HG03064 (cell line): ENCODE measurements around the gene MCF2L.

Experiments used
- ATAC-seq: cut with Tn5 transposase; IDR thresholded peaks from one replicate; pipeline ENCODE4 v1.9.1; 2021; ENCODE audit warnings: low read depth; ENCODE audit not compliant: unreplicated experiment

Gene MCF2L

DNA sequence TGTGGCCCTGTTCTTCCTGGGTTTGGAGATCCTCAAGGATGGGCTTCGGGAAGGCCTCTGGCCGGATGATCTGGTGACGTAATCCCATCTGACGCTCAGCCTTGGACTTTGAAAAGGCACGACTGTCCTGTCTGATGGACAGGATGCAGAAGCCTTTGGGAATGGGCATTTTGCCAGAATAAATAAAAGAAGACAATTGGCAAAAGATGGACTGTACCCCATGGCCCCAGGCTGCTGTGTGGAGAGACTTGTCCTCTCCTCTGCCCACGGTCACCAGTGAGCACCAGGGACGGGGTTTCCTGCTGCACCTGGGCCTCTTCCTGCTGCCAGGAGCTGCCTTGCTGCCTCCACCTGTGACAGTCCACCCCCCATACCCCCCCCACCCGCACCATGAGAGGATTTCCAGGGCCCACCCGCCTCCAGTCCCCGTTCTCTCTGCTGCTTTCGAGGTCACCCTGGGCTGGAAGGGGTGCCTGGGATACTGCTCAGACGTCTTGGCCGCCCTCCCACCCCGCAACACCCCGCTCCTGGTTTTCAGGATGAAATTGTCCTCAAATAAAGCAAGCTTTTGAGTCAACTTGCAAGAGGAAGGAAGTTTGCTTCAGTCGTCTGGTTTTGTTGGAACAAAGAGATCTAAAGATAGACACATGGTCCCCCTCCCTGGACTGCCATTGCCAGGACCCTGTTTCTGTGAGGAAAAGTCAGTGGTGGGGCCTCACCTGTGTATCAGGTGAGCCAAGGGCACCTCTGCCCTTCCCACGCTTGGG lies 40.9 kb downstream of the MCF2L start:
- no peak for ATAC-seq

DNA sequence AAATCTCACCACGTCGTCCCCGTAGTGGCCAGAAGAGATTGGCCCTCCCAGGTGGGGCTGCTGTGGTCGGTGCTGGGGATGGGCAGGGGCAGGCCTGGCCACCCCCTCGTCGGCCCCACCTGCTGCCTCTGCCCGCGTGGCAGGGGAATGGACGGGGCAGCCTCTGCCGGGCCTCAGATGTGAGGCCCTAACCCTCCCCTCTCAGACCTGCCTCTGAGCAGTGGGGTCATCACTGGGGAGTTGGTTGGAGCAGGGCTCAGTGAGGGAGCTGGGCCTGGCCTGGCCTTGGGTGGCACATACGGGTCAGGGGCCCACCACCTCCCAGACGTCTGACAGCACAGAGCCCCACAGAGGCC lies 41.5 kb downstream of the MCF2L start:
- ATAC-seq: no peak

DNA sequence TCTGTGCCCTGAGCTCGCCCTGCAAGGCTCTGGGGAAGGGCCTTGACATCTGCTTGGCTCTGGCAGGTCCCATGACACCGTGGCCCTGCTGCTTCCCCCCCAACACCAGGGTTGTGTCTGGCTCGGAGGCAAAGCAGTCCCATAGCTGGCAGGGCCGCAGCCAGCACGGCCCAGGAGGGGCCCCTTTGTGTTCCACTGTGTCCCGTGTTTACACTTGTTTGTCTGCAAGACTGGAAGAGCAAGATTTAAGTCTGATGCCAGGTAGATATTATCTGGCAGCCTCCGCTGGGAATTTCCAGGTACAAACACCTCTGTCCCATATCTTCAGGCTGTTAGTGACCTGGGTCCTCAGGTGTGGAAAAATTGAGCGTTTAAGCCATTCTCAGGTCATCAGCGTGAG lies 44.3 kb downstream of the MCF2L start:
- no peak for ATAC-seq

DNA sequence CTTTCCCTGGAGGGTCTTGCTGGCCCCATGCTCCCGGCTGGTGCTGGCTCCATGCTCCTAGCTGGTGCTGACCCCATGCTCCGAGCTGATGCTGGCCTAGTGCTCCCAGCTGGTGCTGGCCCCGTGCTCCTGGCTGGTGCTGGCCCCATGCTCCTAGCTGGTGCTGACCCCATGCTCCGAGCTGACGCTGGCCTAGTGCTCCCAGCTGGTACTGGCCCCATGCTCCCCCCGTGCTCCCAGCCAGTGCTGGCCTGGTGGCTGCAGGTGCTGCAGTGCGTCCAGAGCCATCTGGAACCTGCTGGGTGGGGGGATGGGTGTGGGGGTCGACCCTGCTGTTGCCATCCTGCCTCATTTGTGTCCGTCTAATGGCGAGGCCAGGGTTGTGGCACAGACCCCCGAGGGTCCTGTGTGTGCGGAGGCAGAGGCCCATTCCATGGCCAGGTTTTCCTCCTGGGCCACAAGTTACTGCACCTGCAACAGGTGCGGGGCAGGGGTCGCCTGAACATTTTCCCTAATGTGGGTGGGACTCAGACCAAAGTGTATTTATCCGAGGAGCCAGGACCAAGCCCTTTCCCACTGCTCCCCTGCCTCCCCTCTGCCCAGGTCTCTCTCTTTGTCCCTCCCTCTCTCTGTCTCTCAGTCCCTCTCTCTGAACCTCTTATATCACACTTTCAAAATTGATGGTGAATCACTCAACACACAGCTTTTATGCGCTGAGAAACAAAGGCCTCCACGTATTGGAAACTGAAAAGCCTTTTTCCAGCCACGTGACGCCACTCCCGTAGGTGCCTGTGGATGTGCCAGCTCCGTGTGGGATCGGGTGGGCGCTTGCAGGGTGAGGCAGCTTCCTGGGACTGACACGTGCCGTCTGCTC lies 45.1 kb downstream of the MCF2L start:
- ATAC-seq: no peak

DNA sequence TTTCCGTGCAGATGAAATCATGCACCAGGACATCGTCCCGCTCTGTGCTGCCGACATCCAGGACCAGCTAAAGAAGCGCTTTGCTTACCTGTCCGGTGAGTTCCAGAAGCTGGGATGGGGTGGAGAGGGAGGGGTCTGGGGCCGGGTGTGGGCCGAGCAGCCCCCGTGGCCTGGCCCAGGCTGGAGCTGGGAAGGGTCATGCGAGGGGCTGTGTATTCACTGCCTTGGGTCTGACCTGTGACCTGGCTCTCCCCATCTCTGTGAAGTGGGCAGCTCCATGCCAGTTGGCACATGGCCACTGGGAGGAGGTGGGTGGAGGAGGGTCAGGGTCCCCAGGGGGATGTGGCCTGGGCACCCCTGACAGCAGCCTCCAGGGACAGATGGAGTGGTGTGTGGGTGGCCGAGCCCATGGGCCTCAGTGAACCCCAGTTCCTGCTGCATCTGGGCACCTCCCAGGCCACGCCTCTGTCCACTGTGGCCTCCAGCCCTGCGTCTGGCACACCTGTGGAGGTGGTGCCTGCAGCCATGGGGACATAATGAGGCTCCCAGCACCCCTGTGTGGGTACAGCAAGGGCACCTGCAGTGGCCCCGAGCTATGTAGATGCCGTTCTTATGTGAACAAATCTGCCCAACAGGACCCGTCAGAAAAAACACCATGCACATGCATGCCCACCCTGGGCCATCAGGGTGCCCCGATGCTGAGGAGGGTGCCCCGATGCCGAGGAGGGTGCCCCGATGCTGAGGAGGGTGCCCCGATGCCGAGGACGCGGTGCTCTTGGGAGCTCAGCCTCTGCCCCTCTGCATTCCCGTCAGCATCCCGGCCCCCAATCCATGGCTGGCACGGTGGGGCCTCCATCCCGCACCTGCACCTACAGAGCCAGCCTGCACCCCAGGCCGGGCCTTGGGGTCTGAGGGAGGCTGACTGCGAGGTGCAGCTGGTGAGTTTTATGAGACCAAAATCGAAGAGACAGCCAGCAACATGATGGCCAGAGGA lies 46.0 kb downstream of the MCF2L start:
- ATAC-seq: no peak

DNA sequence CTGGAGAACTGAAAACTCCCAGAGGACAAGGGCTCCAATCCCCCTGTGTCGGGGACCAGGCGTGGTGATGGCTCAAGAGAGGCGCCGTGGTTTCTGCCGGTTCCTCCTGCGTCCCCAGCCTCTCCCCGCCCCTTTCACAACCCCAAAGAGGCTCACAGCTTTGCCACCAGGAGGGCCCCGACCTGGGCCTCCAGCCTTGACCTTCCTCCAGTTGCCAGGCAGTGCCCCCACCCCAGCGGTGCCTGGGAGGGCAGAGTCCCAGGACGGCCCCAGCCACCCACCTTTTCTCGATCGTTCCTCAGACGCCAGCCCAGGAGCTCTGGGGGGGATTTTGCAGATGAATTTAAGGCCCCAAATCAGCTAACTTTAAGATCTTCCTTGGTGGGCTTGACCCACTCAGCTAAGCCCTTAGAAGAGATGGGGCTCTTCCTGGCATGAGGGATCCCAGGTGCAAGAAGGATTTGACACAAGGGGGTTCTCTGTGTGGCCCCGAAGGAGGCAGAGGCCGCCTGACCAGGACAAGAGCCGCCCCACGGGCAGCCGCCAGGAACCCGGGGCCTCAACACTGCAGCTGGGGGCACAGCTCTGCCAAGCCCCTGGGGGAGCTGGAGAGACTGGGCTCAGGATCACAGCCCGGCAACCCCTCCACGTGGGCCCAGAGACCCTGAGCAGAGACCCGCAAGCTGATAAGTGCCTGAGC lies 47.0 kb downstream of the MCF2L start:
- no peak for ATAC-seq

DNA sequence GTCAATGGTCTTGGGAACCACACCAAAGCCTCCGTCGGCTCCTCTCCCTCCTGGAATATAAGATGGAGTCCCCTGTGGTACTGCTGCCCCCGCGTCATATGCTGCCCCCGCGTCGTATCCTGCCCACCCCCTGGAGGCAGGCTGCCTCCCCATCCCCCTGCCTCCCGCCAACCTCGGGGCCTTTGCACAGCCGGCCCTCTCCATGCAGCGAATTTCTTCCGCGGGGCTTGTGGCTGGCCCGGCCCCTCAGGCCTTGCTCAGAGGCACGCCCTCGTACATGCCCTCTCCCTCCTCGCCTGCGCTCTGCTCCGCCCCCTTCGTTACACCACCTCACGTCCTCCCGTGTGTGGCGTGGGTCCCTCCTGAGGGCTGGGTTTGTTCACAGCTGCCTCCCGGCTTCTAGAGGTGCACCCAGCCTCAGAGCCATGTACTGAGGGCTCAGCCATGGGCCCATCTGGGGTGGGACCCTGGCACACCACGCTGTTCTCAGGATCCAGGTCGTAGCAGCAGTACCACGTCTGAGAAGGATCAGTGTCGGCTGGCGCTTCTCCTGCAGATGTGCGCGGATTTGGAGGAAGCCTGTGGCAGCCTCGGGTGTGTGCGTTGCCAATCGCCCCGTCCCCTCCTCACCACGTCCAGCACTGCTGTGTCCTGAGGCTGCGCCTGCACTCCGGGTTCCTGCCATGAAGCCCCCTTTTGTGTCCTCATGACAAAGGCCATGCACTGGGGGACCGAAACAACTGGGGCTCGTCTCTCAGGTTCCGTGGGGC lies 47.7 kb downstream of the MCF2L start:
- no peak for ATAC-seq

DNA sequence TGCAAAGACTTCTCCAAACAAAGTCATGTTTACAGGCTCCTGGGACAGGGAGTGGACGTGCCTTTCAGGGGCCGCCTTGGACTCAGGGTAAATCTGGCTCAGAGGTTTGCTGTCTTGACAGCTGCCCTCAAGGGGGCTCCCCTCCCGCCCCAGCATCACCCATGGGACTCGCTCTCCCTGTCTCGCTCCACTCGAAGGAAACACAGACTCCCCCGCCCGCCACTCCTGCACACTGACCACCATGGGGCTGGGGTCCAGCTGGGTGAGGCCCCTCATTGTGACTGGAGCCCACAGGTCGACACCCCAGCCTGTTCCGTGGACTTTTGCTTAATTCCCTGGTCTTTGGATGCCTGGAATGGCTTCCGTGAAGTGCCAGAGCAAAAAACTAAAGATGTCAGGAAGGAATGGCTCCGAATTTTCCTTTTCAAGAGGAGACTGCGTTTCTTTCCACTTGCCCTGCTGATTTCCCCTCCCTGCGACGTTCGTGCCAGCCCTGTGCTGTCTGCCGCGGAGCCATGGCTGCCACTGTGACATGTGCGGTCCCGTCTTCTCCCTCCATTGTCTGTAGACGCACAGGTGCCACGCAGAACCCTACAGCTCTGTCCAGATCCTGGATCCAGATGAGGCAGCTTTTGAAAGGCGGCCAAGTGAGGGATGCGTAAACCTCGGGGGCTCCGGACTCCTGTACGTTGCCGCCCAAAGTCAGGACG lies 48.6 kb downstream of the MCF2L start:
- ATAC-seq: no peak

DNA sequence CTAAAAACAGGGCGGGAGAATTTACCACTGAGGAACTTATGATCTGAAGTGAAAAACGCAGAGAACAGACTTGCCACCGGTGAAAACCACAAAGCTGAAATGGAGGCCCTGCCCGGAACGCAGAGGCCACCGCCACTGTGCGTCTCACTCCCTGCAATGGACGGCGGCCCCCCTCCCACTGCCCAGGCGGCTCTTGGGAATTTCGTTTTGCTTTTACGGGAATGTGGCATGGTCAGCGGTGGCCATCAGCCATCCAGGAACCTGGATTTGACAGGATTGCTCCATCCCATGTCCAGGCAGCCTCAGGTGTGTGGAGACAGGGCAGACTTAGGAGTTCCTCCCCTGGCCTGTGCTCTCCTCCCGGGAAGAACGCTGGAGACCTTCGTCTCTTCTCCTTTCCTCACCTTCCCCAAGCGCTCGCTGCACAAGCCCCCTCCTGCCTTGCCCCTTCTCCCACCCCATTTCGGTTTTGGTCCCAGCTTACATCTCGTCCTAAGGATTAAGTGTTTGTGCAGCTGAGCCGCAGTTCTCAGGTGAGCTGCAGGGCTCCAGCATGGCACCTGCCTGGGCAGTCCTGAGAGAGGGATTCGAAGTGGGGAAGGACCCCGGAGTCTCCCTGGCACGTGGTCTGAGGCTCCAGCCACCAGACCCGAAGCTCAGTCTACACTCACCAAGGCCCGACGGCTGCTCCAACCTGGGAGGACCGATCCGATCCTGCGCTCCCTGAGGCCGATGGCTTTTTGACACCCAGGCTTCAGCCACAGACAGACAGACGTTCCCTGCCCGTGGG lies 49.9 kb downstream of the MCF2L start:
- no peak for ATAC-seq

DNA sequence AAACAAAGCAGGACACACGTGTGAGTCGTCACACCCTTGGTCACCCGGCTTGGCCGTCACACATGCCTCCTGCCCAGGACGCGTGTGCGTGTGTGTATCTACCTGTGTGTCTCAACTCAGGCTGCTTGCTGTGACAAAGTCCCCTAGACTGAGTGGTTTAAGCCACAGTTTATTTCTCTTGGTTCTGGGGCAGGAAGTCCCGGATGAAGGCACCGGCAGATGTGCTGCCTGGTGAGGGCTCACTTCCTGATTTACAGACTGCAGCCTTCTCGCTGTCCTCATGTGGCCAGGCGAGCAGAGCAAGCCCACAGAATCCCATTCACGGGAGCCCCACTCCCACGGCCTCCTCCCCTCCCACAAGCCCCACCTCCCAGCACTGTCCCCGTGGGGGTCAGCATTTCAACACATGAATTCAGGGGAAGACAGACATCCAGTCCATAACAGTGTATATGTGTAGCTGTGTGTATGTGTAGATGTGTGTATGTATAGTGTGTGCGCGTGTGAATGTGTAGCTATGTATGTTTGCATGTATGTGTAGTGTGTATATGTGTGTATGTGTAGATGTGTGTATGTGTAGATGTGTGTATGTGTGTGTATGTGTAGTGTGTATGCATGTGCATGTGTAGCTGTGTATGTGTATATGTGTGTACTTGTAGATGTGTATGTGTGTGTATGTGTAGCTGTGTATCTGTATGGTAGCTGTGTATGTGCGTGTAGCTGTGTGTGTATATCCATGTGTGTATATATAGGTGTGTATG lies 51.5 kb downstream of the MCF2L start:
- no peak for ATAC-seq

DNA sequence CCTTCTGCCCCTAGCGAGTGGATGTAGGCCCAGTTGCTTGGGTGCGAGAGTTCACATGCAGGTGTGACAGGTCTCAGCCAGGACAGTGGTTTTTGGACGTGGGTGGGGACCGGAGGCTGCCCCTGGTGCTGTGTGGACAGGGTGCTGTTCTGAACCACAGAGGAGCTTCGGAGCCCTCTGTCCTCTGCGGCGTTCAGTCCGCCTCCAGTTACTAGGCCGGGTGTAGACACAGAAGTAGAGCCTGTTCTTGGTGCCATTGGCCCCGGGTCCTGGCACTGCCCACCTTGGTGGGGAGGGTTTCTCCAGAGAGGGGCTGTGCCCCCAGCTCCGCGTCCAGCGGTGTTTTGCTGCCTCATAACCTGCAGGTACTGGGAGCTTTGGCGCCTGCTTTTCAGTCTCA lies 52.4 kb downstream of the MCF2L start:
- no peak for ATAC-seq

DNA sequence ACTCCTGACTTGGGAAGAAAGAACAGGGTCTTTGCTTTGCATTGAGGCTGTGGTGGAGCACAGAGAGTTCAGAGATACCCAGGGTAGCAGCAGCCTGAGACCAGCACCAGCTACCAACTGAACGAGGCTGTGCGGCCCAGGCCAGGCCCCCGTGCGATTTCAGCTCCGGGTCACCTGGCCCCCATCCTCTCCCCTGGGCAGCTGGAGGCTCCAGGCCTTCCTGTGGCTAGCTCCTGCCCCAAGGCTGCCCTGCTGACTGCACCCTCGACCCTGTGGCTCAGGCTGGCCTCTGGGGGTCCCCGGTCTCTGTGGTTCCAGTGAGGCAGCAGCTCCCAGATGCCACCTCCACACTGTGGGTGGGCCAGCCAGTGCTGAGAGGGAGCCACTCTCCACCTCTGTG lies 52.8 kb downstream of the MCF2L start:
- ATAC-seq: no peak

DNA sequence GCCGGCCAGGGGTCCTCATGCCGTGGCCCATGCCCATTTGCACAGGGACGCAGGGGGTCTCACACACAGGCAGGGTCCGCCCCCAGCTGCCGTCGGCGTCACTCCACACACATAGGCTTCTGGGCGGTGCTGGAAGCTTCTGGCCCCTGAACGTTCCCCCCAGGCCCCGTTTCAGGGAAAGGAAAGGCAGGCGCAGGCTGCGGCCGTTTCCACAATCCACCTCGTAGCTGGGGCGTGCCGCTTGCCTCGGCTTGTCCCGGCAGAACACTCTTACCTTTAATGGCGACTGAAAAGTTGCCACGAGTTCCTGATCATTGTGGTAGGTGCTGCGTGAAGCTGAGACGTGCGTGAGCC lies 53.4 kb downstream of the MCF2L start:
- no peak for ATAC-seq

DNA sequence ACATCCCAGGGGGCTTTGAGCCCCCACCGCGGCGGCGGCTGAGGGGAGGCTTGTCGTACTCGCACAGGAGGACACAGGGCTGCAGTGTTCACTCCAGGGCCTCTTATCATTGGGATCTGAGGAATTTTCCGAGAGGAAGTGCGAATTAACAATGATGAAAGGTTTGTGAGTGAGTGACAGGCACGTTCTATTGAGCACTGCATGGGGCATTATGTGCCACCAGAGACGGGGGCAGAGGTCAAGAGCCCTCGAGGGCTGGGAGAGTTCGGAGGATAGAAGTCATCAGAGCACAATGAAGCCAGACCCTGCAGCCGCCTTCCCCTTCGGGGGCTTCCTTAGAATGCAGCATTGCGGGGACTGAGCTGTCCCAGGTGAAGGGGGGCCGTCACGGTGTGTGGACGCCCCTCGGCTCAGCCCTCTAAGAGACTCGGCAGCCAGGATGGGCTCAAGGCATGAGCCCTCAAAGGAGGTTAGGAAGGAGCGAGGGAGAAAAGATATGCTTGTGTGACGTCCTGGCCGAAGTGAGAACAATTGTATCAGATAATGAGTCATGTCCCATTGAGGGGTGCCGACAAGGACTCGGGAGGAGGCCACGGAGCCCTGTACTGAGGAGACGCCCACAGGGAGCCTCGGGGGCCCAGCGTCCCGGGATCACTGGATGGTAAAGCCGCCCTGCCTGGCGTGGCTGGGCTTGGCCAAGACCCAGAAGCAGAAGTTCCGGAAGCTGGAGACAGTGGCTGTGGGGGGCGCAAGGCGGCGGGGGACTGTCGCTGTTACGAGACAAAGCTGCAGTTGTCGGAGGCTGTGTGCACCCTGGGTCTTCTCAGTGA lies 53.9 kb downstream of the MCF2L start:
- no peak for ATAC-seq

DNA sequence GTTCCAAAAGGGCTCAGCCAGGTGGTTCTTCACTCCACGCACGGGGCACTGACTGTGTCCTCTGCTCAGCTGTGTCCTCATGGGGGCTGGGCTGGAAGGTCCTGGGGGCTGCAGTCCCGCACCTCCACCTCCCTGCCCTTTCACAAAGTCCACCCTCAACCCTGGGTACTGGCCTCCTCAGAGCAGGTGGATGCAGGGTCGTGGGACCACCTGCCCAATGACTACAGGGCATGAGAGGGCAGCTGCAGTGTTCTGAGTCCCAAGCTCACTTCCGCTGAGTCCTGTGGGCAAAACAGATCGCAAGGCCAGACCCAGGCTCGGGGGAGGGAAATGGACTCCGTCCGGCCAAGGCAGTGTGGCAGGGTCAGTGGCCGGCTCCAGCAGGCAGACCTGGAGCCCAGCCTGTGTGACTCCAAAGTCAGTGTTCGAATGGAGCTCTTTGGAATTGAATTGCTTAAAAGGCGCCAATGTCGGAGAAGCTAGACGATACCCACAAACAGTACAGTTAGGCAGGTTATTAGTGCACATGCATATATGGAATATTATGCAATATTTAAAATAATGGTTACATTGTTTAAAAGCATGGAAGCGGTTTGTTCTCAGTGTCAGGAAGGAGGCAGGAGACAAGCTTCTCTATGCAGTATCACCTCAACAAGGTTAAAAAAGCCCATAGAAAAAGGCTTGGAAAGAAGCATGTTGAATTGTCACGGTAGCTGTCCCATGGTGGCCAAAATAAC lies 54.8 kb downstream of the MCF2L start:
- ATAC-seq: no peak

DNA sequence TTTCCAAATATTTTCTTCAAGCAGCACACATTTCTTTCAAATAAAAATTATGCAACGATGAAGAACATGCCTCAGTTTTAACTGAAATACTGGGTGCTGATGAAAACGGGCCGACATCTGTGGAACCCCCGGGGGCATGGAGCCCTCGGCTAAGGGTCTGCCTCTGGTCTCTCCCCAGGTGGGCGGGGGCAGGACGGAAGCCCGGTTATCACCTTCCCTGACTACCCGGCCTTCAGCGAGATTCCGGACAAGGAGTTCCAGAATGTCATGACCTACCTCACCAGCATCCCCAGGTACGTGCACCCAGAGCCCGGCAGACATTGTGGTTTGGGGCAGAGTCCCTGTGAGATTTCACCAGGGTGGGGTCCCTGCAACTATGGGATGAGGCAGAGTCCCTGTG lies 55.5 kb downstream of the MCF2L start:
- no peak for ATAC-seq
